ENCODE results near the gene ANK3.
A peak's percentile ranks its signal among the peaks of the same experiment; 100 is the strongest.

Gene ANK3

DNA sequence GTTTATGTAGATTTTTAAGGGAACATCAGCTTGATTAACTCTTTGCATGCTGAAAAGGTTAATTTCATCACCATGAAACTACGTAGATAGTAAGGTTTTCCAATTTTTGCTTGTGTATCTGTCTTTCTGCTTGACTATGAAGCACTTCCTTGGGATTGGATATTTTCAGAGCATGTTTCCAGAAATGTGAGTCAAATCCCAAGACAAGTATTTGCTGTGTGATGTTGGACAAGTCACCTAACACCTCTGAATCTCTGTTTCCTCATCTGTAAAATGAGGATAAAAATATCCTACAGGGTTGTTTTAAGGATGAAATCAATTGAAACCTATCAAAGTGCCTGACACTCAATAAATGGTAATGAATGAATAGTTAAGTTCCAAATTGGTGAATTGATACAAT, 42.4 kb downstream of the ANK3 start:
- no peak overlapping the region for H3K4me3 ChIP-seq (replicated peaks in 1 of 2; ENCODE audit: low read depth in 2 of 2, low read length in 2 of 2)
- no peak for TF ChIP-seq CTCF (IDR thresholded peaks at IDR 0.05; ENCODE audit: low read depth, low read length)
- no peak for DNase-seq (ENCODE audit: low read depth in 2 of 2)

GRCh38 chr10:60346661-60347060, 43.0 kb downstream of the ANK3 start:
- DNase-seq (ENCODE audit: low read depth in 2 of 2): no peak
- TF ChIP-seq CTCF (IDR thresholded peaks at IDR 0.05; ENCODE audit: low read depth, low read length): no peak
- no peak overlapping the region for H3K4me3 ChIP-seq (replicated peaks in 1 of 2; ENCODE audit: low read depth in 2 of 2, low read length in 2 of 2)

DNA sequence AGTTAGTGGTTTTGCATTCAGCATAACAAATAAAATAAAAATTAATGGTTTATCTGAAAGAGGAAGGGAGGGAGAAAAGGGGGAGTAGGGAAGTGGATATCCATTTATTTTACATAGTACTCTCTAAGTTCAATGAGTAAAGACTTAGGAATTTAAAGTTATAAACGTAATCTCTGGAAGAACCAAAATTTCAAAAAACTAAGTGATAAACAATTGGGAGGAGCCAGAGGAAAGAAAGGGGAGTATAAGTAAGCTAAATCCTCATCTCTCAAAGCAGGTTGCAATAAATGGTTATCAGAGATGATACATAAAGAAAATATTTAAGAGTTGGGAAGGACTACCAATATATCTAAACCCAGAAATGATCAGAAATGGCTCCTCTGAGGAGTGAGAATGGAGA, 46.4 kb downstream of the ANK3 start:
- TF ChIP-seq CTCF (IDR thresholded peaks at IDR 0.05; ENCODE audit: low read depth, low read length): no peak
- H3K4me3 ChIP-seq (replicated peaks in 1 of 2; ENCODE audit: low read depth in 2 of 2, low read length in 2 of 2): no peak overlapping the region
- DNase-seq (ENCODE audit: low read depth in 2 of 2): peak in 1 of 2 donors; percentile 18

GRCh38 chr10:60341969-60342368, 47.7 kb downstream of the ANK3 start:
- H3K4me3 ChIP-seq (replicated peaks in 1 of 2; ENCODE audit: low read depth in 2 of 2, low read length in 2 of 2): no peak overlapping the region
- no peak for TF ChIP-seq CTCF (IDR thresholded peaks at IDR 0.05; ENCODE audit: low read depth, low read length)
- no peak for DNase-seq (ENCODE audit: low read depth in 2 of 2)

- DNase-seq (ENCODE audit: low read depth in 2 of 2): peak in 1 of 2 donors; percentile 28
- H3K4me3 ChIP-seq (replicated peaks in 1 of 2; ENCODE audit: low read depth in 2 of 2, low read length in 2 of 2): no peak overlapping the region
- no peak for TF ChIP-seq CTCF (IDR thresholded peaks at IDR 0.05; ENCODE audit: low read depth, low read length)
Measured at GRCh38 chr10:60340973-60341372, 48.7 kb downstream of the ANK3 start.

DNA sequence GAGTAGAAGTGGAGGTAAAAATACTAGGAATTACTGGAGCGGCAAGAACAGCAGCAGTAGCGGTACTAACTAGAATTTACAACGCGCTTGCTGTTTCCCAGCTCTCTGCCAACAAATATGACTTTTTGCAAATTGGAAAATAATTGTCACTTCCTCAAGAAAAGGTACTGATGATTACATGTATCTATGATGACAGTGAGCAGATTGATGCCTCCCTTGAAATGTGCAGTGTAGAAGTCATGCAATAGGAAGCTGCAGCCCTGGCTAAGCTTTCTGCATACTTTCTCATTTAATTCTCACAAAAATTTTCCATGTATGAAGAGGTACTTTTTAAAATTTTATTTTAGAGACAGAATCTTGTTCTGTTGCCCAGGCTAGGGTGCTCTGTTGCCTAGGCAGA, 49.9 kb downstream of the ANK3 start:
- TF ChIP-seq CTCF (IDR thresholded peaks at IDR 0.05; ENCODE audit: low read depth, low read length): no peak
- H3K4me3 ChIP-seq (replicated peaks in 1 of 2; ENCODE audit: low read depth in 2 of 2, low read length in 2 of 2): no peak overlapping the region
- no peak for DNase-seq (ENCODE audit: low read depth in 2 of 2)

DNA sequence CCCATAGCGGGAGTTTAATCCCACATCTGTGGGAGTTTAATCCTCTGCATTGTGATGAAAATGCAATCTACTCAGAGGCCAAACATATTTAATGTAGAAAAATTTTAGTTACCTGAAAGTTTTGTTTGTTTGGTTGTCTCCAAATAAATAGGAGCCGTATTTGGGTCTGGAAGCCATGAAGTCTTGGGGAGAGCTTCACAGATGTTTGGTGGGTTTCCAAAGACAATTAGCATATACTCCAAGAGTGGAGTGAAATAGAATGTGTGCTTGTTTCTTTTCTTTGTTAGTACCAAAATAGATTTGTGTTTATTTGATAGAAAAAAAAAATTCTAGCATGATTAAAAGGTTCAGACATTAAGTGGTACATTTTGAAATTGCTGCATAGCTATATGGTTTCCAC, 50.9 kb downstream of the ANK3 start:
- DNase-seq (ENCODE audit: low read depth in 2 of 2): no peak
- no peak overlapping the region for H3K4me3 ChIP-seq (replicated peaks in 1 of 2; ENCODE audit: low read depth in 2 of 2, low read length in 2 of 2)
- TF ChIP-seq CTCF (IDR thresholded peaks at IDR 0.05; ENCODE audit: low read depth, low read length): no peak
